GM19455 (cell line): ENCODE results near the gene TRPM1.

Source experiments
- ATAC-seq: cut with Tn5 transposase; IDR thresholded peaks from one replicate; pipeline ENCODE4 v1.9.1; 2021; ENCODE audit not compliant: unreplicated experiment

The TRPM1 gene

DNA sequence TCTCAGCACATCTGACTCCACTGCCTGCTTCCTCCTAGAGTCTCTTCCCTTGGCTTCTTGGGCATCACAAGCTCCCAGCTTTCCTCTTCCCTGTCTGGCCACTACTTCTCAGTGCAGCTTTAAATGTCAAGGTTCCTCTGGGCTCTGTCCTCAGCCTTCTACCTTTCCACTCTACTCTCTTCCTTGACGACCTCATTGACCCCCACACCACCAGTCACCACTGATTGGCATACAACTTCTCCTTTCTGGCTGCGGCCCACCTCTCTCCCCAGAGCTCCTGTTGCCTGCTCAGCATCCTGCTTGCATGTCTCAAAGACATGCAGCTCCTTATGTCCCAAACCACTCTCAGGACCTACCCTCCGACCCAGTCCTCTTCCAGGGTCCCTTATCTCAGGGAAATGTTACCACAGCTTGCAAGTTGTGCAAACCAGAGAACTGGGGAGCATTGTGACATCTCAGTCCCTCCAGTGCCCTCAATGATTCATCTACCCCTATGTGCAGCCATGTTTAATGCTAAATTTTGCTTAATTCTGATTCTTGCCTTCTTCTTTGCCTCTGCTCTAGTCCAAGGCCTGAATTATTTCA is 49.9 kb downstream of the TRPM1 start:
- ATAC-seq, result no peak

DNA sequence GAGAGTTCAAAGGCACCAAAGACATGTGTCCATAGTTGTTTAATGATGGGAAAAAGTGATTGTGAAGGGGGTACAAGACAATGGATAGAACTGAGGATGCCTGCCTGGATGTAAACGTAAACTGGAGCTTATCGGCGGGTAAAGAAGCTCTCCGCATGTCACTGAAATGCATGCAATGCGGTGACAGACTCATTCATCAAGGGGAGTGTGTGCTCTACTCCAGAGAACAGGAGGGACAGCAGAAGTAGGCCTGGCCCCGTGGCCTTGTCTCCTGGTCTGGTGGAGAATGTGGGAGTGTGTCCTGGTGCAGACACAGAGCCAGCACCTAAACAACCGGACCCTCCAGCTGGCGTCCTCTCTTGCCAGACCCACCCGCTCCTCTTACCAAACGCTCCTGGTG is 50.6 kb downstream of the TRPM1 start:
- no peak for ATAC-seq

DNA sequence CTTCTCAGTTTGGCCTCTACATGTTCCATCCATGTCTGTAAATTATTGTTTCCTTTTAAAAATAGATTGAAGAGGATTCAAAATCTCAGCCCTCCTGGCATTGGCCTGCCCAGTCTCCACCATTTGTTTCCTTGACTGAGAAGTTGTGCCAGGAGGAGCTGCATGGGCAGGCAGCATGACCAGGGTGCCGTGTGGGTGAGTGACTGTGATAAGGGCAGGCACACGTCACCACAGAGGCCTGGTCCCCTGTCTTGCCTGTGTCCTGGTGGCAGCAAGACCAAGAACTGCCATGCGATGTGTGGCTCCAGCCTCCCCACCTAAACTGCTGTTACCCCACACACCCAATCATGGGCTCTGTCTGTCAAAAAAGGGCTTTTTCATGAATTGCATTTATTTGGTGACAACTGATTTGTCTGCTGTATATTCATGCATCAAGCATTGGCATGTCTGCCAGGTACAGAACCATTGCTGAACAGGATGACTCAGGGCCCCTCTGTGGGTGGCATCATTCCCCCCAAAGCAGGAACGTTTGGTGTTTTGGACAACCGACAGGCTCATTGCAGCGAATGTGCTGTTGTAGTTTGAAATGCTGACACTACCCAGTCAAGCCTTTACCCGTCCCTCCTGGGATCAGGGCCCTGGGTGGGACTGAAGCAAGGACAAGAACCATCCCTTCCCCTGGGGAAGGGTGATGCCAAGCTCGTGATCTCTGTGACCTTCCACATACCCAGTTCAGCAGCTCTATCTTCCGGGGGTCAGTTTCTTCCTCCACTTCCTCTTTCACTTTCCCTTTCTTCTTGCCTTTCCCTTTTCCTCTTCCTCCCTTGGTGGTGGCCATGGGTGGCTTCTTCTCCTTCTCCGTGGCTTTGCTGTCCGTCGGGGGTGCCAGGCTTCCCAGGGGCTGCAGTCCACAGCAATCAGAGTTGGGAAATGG is 51.6 kb downstream of the TRPM1 start:
- no peak for ATAC-seq

DNA sequence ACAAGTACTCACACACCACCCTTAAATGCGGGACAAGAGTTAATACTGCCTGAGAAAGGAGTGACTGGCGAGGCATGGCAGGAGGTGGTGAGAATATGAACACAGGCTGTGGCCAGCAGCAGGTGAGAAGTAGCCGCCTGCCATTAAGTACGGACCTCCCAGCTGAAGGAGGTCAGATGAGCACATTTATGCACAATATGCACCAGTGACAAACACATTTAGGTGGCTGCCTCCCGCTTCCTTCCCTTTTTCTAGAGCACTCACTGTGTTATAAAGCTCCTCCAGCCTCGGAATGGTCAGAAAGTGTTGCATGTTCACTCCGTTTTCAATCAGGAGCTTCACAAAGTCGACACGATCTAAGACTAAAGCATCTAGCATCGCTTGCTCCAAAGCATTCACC is 52.4 kb downstream of the TRPM1 start:
- no peak for ATAC-seq

DNA sequence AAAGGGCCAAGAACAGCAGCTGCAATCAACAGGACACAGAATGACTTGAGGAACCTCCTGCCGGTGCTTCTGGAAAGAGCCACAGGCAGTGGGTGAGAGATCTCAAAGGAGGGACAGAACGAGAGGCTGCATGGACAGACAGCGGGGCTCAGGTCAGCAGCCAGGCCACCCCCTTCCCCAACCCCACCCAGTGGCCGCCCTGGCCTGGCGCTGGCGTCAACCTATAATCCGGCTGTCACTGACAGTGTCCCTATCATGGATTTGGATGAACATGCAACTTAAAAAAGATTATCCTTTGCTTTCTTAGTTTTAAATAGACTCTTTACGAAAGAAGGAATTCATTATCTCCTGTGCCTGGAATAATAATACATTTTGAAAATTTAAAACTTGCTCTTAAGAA is 54.1 kb downstream of the TRPM1 start:
- no peak for ATAC-seq

DNA sequence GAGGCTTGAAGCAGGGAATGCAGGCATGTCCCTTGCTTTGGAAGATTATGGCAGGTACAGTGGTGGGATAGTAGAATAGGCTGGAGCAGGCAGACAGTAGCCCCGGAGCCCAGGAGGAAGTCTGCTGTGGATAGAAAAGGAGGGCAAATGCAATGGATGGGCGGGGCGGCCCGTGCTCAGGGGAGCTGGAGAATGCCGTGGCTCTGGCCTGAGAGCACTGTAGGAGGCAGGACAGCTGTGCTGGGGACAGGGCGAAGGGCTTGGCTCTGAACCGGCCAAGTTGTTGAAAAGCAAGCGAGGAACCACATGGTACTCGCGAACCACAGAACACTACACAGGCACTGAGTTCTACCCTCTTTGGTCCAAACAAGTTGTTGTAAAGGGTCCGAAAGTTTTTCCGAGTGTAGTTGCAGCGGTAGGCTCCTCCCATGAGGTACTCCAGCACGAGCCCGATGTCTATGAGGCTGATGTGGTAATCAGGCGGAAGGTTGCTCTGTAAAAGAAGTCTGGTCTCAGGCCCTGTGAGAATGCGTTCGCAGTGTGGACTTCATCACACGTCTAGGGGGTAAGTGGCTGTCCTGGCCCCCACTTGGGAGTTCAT is 54.7 kb downstream of the TRPM1 start:
- ATAC-seq, result no peak

DNA sequence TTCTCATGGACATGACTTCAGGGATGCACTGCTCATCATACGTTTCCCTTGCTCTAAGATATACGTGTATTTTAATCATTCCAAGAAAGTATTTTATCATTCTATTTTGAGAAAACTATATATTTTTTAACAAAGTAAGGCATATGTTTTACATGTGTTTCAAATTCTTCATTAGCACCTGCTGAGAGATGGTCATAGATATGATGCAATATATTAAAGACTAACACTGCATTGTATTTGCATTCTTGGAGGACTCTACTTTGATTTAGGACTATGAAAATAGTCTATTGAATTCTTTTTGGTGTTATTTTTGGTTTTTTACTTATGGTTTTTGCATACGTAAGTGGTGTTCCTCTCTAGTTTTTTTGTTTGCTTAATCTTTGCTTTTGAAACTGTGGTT is 55.9 kb downstream of the TRPM1 start:
- no peak for ATAC-seq

DNA sequence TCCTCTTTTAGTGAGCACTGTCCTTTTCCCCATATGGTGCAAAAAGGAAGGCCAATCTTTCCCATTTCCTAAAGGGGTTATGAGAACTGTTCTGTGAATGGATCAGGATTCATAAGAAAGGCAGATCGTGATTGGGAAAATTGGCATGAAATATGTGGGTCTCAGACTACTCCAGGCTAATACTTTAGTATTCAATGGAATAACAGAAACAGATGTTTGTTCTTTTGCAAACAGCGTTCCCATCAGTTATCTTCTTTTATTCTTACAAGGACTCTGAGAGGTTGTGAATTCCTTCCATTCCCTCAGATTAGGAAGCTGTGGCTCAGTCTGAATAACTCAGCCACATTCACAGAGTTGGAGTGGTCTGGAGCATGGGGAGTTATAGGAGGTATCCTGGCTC is 58.8 kb downstream of the TRPM1 start:
- no peak for ATAC-seq

DNA sequence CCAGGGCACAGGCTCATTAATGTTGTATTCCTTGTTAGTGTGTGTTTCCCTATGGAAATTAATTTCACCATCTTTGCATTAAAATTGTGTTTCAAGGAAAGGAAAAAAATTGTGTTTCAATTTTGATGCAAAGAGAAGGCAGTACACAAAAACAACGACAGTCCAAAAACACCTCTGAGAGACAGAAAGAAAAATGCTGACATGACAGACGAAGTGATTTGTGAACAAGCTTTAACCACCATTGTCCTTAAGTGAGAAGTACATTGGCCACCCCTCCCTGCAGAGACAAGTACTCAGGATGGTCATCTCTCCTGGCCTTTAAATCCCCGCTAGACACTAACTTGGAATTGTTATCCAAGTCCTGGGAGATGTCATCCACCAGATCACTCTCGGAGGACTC is 59.9 kb downstream of the TRPM1 start:
- ATAC-seq, result no peak

DNA sequence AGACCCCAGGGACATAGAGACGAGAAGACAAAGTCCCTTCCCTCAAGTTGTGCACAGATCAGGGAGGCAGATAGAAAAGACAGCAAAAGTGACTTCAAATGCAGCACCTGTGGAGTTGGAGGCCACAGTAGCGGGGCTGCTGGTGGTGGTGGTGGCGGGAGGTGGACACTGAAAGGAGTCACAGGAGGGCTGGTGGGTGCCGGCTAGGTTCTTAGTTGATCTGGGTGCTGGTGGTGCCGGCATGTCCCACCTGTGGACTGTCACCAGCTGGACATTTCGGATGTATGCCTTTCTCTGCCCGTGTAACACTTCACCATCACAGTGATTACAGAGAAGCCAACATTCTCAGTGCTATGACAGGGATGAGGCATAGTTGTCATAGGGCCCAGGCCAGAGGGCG is 60.9 kb downstream of the TRPM1 start:
- ATAC-seq, result no peak

DNA sequence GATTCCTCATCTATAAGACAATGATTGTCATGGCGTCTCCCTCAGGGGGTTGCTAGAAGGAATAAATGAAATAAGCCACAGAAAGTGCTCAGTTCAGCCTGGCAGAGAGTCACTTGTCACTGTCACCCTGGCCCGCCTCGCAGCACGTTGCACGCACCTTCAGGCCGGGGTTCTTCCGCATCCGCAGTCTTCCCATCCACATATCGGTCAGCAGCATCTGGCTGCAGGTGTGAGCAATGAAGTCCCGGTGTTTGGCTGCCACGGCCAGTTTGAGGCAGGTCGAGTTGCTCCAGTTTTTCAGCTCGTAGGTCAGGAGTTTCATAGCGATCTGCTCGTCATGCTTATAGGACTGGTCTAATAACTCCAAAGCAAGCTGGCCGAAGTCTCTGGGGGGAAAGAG is 61.6 kb downstream of the TRPM1 start:
- no peak for ATAC-seq

DNA sequence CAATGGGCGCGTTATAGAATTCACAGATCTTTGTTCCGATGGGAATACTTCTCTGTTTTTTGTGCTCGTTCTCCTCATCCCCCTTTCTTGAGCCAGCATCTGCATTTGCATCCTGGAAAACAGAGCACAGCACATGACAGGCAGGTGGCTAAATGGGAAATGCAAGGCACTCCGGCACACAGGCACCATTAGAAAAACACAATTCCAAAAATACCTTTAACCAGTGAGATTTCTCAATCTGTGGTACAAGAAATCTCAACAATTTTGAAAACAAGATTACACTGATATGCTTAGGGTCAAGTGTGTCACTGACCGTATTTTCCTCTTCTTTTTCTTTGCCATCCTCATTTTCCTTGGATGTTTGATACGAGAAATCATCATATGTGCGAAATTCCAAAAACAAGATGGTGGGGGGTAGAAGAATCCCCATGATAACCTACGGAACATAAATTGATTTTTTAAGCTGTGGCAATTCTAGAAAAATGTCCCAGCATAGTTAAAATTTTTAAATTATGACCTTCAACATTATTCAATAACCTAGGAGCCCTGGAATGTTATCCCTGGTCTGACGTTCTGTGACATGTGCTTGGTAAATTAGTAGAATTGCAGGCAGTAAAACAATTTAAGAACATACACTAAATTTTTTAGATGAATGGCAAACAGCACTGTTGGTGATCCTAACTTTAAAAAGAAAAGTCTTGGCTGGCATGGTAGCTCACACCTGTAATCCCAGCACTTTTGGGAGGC is 63.6 kb downstream of the TRPM1 start:
- ATAC-seq, result no peak

DNA sequence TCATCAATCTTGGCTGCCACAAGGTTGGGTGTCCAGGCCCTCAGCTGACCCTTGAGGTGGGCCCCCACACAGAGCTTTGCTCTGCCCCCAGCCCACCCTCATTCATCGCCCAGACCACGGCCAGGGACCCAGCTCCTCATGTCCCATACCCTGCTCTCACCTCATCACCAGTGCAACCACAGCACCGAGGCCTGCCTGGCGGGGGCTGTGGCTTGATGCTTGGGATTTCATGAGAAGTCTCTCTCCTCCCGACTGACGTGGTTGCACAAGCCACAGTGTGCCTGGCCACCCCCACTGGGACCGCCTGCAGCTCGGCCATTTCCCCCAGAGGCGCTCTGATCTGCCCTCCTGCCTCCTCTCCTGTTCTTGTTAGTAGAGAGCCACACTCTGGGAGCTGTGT is 64.7 kb downstream of the TRPM1 start:
- no peak for ATAC-seq

DNA sequence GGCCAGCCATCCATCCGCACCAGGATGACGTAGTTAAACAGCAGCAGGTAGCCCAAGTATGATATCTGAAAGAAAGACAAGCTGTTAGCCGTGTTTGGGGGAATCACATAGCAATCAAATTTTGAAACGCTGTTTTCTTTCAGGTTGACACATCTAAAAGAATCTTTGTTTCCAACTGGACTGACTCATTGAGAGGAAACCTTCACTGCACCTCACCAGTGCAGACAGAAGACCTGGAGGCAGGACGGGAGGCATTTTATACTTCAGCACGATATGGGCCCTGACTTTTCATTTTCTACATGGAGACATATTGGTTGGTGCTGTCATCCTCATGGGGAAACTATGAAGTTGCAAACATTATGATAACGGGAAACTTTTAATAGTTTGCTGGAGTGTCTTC is 65.9 kb downstream of the TRPM1 start:
- ATAC-seq, result no peak

DNA sequence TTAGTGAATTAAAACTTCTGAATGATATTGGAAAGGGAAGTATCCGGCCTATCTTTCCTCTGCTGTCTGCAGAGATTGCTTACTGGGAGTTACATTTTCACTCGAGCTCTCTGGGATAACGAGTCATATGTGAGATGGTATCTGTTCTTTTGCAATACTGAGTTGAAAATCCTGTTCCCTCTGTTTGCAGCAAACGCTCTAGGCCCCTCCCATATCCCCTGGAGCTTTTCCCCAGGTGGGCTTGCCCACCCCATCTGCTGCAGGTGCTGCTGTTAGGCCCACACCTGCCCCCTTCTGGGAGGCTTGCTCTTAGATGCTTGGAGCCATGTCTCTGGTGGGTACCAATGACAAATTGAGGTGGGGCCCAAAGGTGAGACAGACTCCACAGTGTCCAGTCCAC is 67.4 kb downstream of the TRPM1 start:
- no peak for ATAC-seq

DNA sequence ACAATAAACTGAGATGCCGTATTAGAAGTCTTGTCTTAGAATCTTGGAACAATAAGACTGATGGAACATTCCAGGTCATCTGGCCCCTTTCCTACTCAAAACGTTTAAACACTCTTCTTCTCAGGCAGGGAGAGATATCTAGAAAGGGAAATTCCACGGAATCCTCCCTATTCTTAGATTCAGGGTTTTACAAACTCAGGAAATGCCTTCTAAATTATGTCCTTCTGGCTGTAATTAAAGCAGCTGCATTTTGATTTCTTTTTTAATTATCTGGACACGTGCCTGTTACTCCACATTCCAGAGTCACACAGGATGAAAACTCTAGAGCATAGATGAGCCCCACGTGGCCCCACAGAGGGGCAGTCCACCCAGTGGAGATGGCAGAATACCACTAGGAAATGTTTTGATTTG is 68.6 kb downstream of the TRPM1 start:
- ATAC-seq, result no peak

DNA sequence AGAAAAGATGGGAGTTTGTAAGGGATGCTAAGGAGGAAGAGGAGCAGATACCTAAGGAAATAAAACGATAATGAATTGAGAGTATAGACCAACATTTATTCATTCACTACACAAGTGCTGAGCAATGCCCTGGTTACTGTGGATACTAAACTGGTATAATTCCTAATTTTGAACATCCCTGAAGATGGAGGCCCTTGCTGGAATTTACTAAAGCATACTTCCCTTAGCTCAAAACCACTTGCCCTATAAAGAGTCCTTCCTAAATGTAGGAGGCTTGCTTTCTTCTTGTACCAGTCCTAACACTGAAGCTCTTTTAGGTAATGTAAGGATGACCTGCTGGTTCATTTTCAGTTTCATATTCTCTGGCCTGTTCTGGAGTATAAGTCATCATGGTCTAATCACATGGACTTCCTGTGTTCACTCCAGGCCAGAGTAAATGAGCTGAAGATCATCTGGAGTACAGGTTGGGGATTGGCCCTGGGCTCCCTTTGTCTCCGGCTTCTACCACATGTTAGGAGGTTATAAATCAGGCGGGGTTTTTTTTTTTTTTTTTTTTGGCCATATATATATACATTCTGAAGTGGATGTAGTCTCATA is 70.0 kb downstream of the TRPM1 start:
- no peak for ATAC-seq

DNA sequence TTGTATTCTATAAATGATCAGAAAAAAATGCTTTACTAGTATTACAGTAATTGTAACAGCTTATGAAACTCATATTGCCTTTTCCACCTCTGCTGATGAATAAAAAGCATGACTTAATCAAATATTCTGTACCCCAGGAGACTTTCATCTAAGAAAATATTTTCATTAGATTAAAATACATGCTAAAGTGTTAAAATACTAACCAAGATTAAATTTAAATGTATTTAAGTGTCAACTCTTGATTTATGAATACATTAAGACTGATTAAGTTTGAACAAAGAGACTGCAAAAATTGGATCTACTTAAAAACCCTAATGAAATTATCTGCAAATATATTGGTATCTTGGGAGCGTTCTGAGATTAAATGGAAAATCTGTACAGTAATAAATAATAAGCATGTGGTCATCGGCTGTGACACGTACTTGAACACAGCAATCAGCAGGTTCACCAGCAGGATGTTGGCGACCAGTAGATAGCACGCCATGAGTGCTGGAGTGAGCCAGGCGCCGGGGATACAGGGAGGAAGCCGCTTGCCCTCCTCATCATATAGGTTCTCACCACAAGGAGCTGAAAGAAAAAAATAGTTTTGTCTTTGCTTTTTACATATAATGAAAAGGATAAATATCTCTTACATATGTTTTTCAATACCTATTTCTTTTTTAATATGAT is 73.5 kb downstream of the TRPM1 start:
- no peak for ATAC-seq

DNA sequence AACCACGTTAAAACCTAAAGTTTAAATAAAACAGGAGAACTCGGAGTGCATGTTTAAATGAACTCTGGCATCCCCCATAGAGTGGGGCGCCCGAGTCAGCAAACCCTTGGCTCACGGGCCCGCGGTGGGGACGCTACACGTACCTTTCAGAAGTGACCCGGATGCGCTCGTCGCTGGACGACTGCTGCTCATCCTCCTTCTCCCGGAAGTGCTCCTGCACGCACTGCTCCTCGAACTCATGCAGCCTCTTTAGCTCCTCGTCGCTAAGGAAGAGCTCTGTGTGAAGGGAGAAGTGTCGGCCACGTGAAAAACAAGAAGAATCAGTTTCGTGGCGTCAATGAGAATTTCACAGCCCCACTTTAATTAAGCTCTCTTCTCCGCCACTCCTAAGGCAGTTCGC is 75.5 kb downstream of the TRPM1 start:
- ATAC-seq, result no peak

DNA sequence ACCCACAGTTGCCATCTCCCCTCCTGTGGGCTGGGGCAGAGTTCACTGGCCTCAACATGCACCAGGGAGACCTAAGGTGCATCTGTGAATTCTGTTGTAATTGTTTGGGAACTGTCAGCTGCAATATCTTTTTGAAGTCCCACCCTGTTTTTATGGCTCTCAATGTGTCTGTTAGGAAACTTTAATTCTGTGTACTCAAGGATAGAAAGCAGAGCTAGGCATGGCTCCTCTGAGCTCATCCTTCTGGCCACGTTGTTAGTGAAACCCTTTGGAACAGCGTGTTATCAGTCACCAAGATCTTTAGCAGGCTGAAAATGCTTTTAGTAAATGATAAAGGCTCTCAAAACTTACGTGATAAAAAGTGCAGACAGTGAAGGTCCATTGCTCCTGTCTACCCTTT is 76.5 kb downstream of the TRPM1 start:
- no peak for ATAC-seq

DNA sequence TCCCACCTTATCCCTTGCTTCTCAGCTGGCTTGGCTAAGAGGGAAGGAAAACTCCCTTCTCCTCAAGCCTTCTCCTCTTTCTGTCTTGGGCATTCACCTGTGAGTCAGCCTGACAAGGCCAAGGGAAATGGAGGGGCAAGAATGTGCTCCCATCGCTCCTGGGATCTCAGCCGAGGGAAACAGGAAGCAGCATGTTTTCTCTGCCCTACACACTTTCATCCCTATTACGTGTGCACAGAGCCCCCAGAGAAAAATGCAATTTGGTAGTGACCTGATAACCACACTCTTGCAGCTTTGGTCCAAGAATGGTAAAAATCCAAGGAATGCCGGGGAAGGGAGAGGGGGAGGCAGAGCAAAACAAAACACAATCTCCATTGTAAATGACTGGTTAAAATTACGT is 77.2 kb downstream of the TRPM1 start:
- ATAC-seq, result no peak
